Esophagus squamous epithelium (tissue), 4 donors: ENCODE measurements around the gene SCN1A.

Experiments
- CTCF ChIP-seq, 6 experiments: fragments of 450-650 bp in 4 of 6; fragments of 200-600 bp in 2 of 6; sonication (generic) in 2 of 6; IDR thresholded peaks; one replicate each; pipeline ENCODE4 v1.5.1; 2016 to 2019; ENCODE audit warnings: antibody characterized with exemption in 6 of 6, mild to moderate bottlenecking in 4 of 6, moderate library complexity in 4 of 6
- POLR2A ChIP-seq, 4 donors: fragments of 450-650 bp; IDR thresholded peaks; one replicate each; pipeline ENCODE4 v1.6.1; 2017; ENCODE audit warnings: antibody characterized with exemption in 4 of 4, mild to moderate bottlenecking in 4 of 4, moderate library complexity in 3 of 4

GRCh38 chr2:166152064-166152463, 24.2 kb upstream of the SCN1A start:
- no peak for TF ChIP-seq CTCF (IDR thresholded peaks at IDR 0.05)
- no peak for TF ChIP-seq POLR2A (IDR thresholded peaks at IDR 0.05)
